ENCODE measurements around the gene C1orf174. TPM values are rescaled to one million over a fixed set of nuclear protein-coding genes. Genes with fewer than 3 reads are reported as not detected.

The C1orf174 gene
- total and polyA plus RNA-seq, 2 of the 4 experiments (the other 2 are of a cell fraction): 26.7 to 45.7 TPM

DNA sequence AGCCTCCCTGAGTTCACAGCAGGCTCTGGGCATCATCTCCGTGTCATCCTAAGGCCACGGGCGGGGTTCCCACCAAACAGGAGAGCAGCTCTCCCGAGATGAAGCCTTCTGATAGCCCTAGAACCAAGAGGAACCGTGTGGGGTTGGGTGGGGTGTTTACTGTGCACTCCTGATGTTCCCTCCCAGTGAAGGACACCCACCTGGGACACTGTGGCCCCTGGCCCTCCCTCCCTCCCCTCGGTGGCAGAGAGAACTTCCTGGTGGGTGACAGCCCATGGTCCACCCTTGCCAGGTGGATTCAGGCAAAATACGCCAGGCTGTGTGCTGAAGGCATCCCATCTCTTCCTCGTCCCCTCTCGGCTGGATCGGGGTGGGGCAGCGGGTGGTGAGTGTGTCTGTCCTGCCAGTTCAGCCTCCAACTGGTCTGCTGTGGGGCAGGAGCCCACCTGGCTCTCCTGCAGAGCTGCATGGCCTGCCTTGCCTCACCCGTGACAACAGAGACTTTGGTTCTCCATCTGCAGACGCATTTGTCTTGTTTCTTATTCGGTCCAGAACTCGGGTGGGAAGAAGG, 15.6 kb upstream of the C1orf174 start:
- DNase-seq (no peak), ATAC-seq (ENCODE audit: low read depth) (no peak)
- Histone ChIP-seq H2AK9ac (replicated peaks; ENCODE audit: low read depth, low read length, poor library complexity) (no peak overlapping the region), H2AK5ac (ENCODE audit: low read depth, low read length) (no peak overlapping the region), H4K20me1 (ENCODE audit: insufficient read depth, low read length) (no peaks in the 10 kb centered on the region), H3K9me3 (ENCODE audit: control insufficient read depth, insufficient read depth, low read length) (no peaks in the 10 kb centered on the region), H3K9me1 (ENCODE audit: insufficient read depth, low read length) (no peaks in the 10 kb centered on the region), H2BK20ac (ENCODE audit: low read depth, low read length) (no peak overlapping the region), H3K14ac (replicated peaks; ENCODE audit: low read depth, low read length) (no peak overlapping the region), H3K36me3 (ENCODE audit: control insufficient read depth, insufficient read depth, low read length) (no peaks in the 10 kb centered on the region), H3K27ac (ENCODE audit: insufficient read depth, low read length) (no peak overlapping the region), H3K4me3 (ENCODE audit: insufficient read depth, low read depth, low read length) (no peak overlapping the region), H3K18ac (ENCODE audit: low read depth, low read length) (no peak overlapping the region), H3K56ac (ENCODE audit: extremely low read depth, insufficient read depth, low read length) (no peak overlapping the region), H2BK15ac (ENCODE audit: low read depth, low read length) (no peak overlapping the region), H3K4me1 (ENCODE audit: control insufficient read depth, insufficient read depth, low read length) (no peaks in the 10 kb centered on the region), H3K9ac (ENCODE audit: low read depth, low read length) (no peak overlapping the region), H3K27me3 (ENCODE audit: control insufficient read depth, insufficient read depth, low read length) (peaks cover 7% of the 10 kb centered on the region; the same call in 1 of the 2 replicates), H3K79me1 (ENCODE audit: low read depth in 1 of 2, low read length in 2 of 2) (no peaks in the 10 kb centered on the region), H4K91ac (ENCODE audit: insufficient read depth, low read depth, low read length) (no peak overlapping the region), H4K8ac (ENCODE audit: low read depth in 2 of 2, low read length in 2 of 2) (no peak overlapping the region), H2BK5ac (ENCODE audit: low read depth, low read length, poor library complexity, severe bottlenecking) (no peak overlapping the region), H4K5ac (ENCODE audit: low read depth, low read length) (no peak overlapping the region), H3K4ac (ENCODE audit: low read depth, low read length) (no peak overlapping the region), H3K4me2 (ENCODE audit: low read depth, low read length) (no peak overlapping the region), H2AFZ (replicated peaks; ENCODE audit: low read length, poor library complexity) (no peak overlapping the region), H3K23ac (ENCODE audit: low read depth, low read length) (no peak overlapping the region), H2BK120ac (ENCODE audit: low read depth, low read length) (no peak overlapping the region)
- TF ChIP-seq MAFK (IDR thresholded peaks at IDR 0.05; ENCODE audit: low read depth, low read length) (no peak), BHLHE40 (IDR thresholded peaks at IDR 0.05; ENCODE audit: low read depth, low read length) (no peak), POLR2A (IDR thresholded peaks at IDR 0.05; ENCODE audit: low read depth, low read length) (no peak), CHD1 (IDR thresholded peaks at IDR 0.05; ENCODE audit: low read depth, low read length) (no peak), NFE2L2 (IDR thresholded peaks at IDR 0.05; ENCODE audit: low read depth, low read length) (no peak), CEBPB (IDR thresholded peaks at IDR 0.05; ENCODE audit: low read depth, low read length) (no peak), MAZ (IDR thresholded peaks at IDR 0.05; ENCODE audit: borderline replicate concordance, low read depth, low read length) (no peak), MXI1 (IDR thresholded peaks at IDR 0.05; ENCODE audit: borderline replicate concordance, low read depth, low read length) (no peak), FOS (IDR thresholded peaks at IDR 0.05; ENCODE audit: low read depth, low read length) (no peak), RAD21 (IDR thresholded peaks at IDR 0.05; ENCODE audit: low read length) (no peak), RFX5 (IDR thresholded peaks at IDR 0.05; ENCODE audit: low read depth, low read length) (no peak), SMC3 (IDR thresholded peaks at IDR 0.05; ENCODE audit: low read depth, low read length) (no peak), RCOR1 (IDR thresholded peaks at IDR 0.05; ENCODE audit: insufficient replicate concordance, low read length) (no peak)
- TF ChIP-seq, protein P1, sequence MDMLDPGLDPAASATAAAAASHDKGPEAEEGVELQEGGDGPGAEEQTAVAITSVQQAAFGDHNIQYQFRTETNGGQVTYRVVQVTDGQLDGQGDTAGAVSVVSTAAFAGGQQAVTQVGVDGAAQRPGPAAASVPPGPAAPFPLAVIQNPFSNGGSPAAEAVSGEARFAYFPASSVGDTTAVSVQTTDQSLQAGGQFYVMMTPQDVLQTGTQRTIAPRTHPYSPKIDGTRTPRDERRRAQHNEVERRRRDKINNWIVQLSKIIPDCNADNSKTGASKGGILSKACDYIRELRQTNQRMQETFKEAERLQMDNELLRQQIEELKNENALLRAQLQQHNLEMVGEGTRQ (IDR thresholded peaks at IDR 0.05; ENCODE audit: low read depth, low read length): no peak
- TF ChIP-seq, protein P2, sequence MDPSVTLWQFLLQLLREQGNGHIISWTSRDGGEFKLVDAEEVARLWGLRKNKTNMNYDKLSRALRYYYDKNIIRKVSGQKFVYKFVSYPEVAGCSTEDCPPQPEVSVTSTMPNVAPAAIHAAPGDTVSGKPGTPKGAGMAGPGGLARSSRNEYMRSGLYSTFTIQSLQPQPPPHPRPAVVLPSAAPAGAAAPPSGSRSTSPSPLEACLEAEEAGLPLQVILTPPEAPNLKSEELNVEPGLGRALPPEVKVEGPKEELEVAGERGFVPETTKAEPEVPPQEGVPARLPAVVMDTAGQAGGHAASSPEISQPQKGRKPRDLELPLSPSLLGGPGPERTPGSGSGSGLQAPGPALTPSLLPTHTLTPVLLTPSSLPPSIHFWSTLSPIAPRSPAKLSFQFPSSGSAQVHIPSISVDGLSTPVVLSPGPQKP (IDR thresholded peaks at IDR 0.05; ENCODE audit: borderline replicate concordance, low read depth, low read length): no peak
- TF ChIP-seq, protein P3, sequence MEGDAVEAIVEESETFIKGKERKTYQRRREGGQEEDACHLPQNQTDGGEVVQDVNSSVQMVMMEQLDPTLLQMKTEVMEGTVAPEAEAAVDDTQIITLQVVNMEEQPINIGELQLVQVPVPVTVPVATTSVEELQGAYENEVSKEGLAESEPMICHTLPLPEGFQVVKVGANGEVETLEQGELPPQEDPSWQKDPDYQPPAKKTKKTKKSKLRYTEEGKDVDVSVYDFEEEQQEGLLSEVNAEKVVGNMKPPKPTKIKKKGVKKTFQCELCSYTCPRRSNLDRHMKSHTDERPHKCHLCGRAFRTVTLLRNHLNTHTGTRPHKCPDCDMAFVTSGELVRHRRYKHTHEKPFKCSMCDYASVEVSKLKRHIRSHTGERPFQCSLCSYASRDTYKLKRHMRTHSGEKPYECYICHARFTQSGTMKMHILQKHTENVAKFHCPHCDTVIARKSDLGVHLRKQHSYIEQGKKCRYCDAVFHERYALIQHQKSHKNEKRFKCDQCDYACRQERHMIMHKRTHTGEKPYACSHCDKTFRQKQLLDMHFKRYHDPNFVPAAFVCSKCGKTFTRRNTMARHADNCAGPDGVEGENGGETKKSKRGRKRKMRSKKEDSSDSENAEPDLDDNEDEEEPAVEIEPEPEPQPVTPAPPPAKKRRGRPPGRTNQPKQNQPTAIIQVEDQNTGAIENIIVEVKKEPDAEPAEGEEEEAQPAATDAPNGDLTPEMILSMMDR (conservative IDR thresholded peaks at IDR 0.05; ENCODE audit: low read depth, low read length): no peak
- intact Hi-C loops (cut with micrococcal nuclease): no loop called here
- POLR2A ChIA-PET (ENCODE audit: unreplicated experiment): no interaction called here
- in situ Hi-C loops (cut with MboI; ENCODE audit: low sequenced_read_pairs): loop anchor here (25.0 kb wide), 1 partner anchor 1997 kb away; no protein-coding TSS in a partner anchor
- dilution Hi-C loops (cut with HindIII; ENCODE audit: low sequenced_read_pairs, unreplicated experiment): no loop called here
- CTCF ChIA-PET: no interaction called here
- no TSS peak for BruUV-seq (replicated peaks)
- 70% methylated on average over 5 of the region's 15 CpGs; no CpG with 5 or more reads in 1 of the 2 experiments for WGBS, 2 experiments (ENCODE audit: extremely low coverage in 2 of 2, insufficient read length in 1 of 2)

Measured in IMR-90 (cell line).